HG02840 (cell line): ENCODE data around the gene PPP4R4.
"Not testable (repeated sequence)": the region's sequence is repeated elsewhere in the genome, so short reads cannot be mapped to it uniquely, and the experiment has no call there.

ENCODE experiments used
- ATAC-seq: cut with Tn5 transposase; IDR thresholded peaks from one replicate; pipeline ENCODE4 v1.9.1; 2021; ENCODE audit warnings: mild to moderate bottlenecking, moderate library complexity, moderate number of reproducible peaks; ENCODE audit not compliant: unreplicated experiment, low FRiP score

Gene PPP4R4

GRCh38 chr14:94177806-94178205 lies 3.7 kb downstream of the PPP4R4 start:
- no peak for ATAC-seq

- ATAC-seq, result no peak
Observed at GRCh38 chr14:94179244-94179643, 5.1 kb downstream of the PPP4R4 start.

GRCh38 chr14:94180655-94181271 lies 6.6 kb downstream of the PPP4R4 start:
- ATAC-seq, result no peak

GRCh38 chr14:94181835-94182234 lies 7.7 kb downstream of the PPP4R4 start:
- ATAC-seq, result no peak

GRCh38 chr14:94192536-94192935 lies 18.4 kb downstream of the PPP4R4 start:
- no peak for ATAC-seq

- ATAC-seq, result no peak
Observed at GRCh38 chr14:94193776-94194175, 19.7 kb downstream of the PPP4R4 start.

- ATAC-seq, result no peak
Observed at GRCh38 chr14:94196057-94196456, 21.9 kb downstream of the PPP4R4 start.

- ATAC-seq, result no peak
Observed at GRCh38 chr14:94203473-94204210, 29.5 kb downstream of the PPP4R4 start.

- ATAC-seq, result no peak
Observed at GRCh38 chr14:94213021-94213420, 38.9 kb downstream of the PPP4R4 start.

- no peak for ATAC-seq
Observed at GRCh38 chr14:94213741-94214140, 39.6 kb downstream of the PPP4R4 start.

- no peak for ATAC-seq
Observed at GRCh38 chr14:94217116-94217515, 43.0 kb downstream of the PPP4R4 start.

GRCh38 chr14:94218198-94218886 lies 44.2 kb downstream of the PPP4R4 start:
- ATAC-seq, result not testable (repeated sequence)

GRCh38 chr14:94224040-94224439 lies 49.9 kb downstream of the PPP4R4 start:
- no peak for ATAC-seq

- no peak for ATAC-seq
Observed at GRCh38 chr14:94225460-94226378, 51.6 kb downstream of the PPP4R4 start.

- ATAC-seq, result no peak
Observed at GRCh38 chr14:94227029-94227428, 52.9 kb downstream of the PPP4R4 start.

GRCh38 chr14:94237046-94237445 lies 62.9 kb downstream of the PPP4R4 start:
- ATAC-seq, result no peak

- ATAC-seq, result no peak
Observed at GRCh38 chr14:94237983-94238382, 63.9 kb downstream of the PPP4R4 start.

GRCh38 chr14:94239406-94239805 lies 65.3 kb downstream of the PPP4R4 start:
- ATAC-seq, result no peak

GRCh38 chr14:94244182-94244581 lies 70.1 kb downstream of the PPP4R4 start:
- ATAC-seq, result no peak

GRCh38 chr14:94264195-94264594 lies 90.1 kb downstream of the PPP4R4 start:
- ATAC-seq, result not testable (repeated sequence)

- ATAC-seq, result no peak
Observed at GRCh38 chr14:94267352-94267751, 93.2 kb downstream of the PPP4R4 start.
